ENCODE measurements around the gene SEMA3A. TPM values are rescaled to one million over a fixed set of nuclear protein-coding genes. Genes with fewer than 3 reads are reported as not detected.

The SEMA3A gene
- total RNA-seq, 1 experiment from 2014 or later = 6.3 TPM

DNA sequence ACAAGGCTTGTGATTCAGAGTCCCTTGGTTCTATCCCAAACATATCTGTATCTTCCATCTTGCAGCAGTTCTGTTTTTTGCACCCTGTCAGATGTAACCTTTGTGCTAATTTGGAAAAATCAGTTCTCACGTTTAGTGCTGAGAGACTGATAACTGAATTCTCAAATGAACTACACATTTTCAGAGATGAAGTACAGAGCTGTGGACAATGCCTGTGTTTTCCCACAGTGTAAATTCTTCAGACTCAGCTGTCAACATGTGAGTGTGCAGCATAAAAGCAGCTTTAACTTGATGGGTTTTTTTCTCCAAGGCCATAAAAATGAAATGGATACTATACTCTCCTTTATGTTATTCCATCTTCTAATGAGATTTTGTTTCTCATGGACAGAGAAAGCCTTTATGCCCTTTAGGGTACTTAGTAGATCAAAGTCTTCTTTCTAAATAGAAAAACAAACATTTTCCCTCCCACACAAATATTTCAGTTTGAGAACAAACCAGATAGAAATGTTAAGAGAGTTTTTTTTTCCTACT is 150.9 kb downstream of the SEMA3A start:
- no peak for TF ChIP-seq EZH2 (IDR thresholded peaks at IDR 0.05; ENCODE audit: low read depth)
- TF ChIP-seq, protein P1, sequence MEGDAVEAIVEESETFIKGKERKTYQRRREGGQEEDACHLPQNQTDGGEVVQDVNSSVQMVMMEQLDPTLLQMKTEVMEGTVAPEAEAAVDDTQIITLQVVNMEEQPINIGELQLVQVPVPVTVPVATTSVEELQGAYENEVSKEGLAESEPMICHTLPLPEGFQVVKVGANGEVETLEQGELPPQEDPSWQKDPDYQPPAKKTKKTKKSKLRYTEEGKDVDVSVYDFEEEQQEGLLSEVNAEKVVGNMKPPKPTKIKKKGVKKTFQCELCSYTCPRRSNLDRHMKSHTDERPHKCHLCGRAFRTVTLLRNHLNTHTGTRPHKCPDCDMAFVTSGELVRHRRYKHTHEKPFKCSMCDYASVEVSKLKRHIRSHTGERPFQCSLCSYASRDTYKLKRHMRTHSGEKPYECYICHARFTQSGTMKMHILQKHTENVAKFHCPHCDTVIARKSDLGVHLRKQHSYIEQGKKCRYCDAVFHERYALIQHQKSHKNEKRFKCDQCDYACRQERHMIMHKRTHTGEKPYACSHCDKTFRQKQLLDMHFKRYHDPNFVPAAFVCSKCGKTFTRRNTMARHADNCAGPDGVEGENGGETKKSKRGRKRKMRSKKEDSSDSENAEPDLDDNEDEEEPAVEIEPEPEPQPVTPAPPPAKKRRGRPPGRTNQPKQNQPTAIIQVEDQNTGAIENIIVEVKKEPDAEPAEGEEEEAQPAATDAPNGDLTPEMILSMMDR (conservative IDR thresholded peaks at IDR 0.05) = no peak
- ChIA-PET CTCF (interaction anchor here (0.7 kb wide), 1 partner anchor 44 kb away, joined by 5 read pairs; no protein-coding TSS in a partner anchor), POLR2A (ENCODE audit: unreplicated experiment) (no interaction called here)
- Histone ChIP-seq H3K4me1 (replicated peaks; ENCODE audit: insufficient read depth) (peaks cover 19% of the 10 kb centered on the region), H3K9me3 (ENCODE audit: insufficient read depth, low read depth) (peaks cover 19% of the 10 kb centered on the region), H2AFZ (no peak overlapping the region), H4K20me1 (ENCODE audit: insufficient read depth) (no peaks in the 10 kb centered on the region), H3F3A (ENCODE audit: insufficient read depth, low read depth) (peaks cover 8% of the 10 kb centered on the region; the same call in 1 of the 2 replicates), H3K4me3 (no peak overlapping the region), H3K27me3 (ENCODE audit: insufficient read depth, low read depth) (no peaks in the 10 kb centered on the region), H3K4me2 (no peak overlapping the region), H3K9me2 (ENCODE audit: insufficient read depth) (no peaks in the 10 kb centered on the region), H3K27ac (no peak overlapping the region), H3K79me2 (ENCODE audit: low read depth) (no peaks in the 10 kb centered on the region), H3K36me3 (ENCODE audit: low read depth) (no peaks in the 10 kb centered on the region)
- intact Hi-C loops (cut with micrococcal nuclease; ENCODE audit: unreplicated experiment) = loop anchor here (2.0 kb wide), 1 partner anchor 19 kb away; no protein-coding TSS in a partner anchor
- no TSS peak for BruUV-seq (replicated peaks)
- DNase-seq = no peak

DNA sequence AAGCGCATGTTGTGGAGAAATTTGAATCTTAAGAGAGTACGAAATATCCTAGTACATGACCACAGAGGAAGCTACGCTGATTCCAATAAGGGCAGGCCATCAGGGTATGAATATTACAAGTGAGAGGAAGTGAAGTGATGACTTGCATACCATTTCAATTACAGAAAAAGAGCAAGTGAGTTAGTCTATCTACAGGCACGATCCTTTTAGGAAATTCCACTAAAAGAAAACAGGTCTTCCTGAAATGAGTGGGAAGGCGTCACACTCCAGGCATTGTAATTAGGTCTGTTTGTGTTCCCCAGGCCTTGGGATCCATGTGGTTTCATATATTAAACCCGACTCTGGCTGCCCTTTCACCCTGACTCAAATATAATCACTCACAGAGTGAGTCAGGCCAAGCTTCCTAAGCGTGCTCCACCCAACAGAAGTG is 152.5 kb downstream of the SEMA3A start:
- intact Hi-C loops (cut with micrococcal nuclease; ENCODE audit: unreplicated experiment) = loop anchor here (2.0 kb wide), 1 partner anchor 17 kb away; no protein-coding TSS in a partner anchor
- CTCF ChIA-PET = interaction anchor here (0.6 kb wide), 1 partner anchor 12 kb away, joined by 8 read pairs; no protein-coding TSS in a partner anchor
- DNase-seq = peak; percentile 25 to 76
- Histone ChIP-seq H3F3A (ENCODE audit: insufficient read depth, low read depth) (peaks cover 8% of the 10 kb centered on the region; the same call in 1 of the 2 replicates), H3K36me3 (ENCODE audit: low read depth) (no peaks in the 10 kb centered on the region), H3K9me2 (ENCODE audit: insufficient read depth) (no peaks in the 10 kb centered on the region), H3K4me3 (no peak overlapping the region), H3K27ac (peak overlapping the region; percentile 72), H3K9me3 (ENCODE audit: insufficient read depth, low read depth) (peaks cover 19% of the 10 kb centered on the region), H3K79me2 (ENCODE audit: low read depth) (no peaks in the 10 kb centered on the region), H4K20me1 (ENCODE audit: insufficient read depth) (no peaks in the 10 kb centered on the region), H2AFZ (peak overlapping the region; percentile 75; the same call in 1 of the 2 replicates), H3K27me3 (ENCODE audit: insufficient read depth, low read depth) (no peaks in the 10 kb centered on the region), H3K4me1 (replicated peaks; ENCODE audit: insufficient read depth) (peaks cover 19% of the 10 kb centered on the region), H3K4me2 (peak overlapping the region; percentile 43)
- TF ChIP-seq, protein P1 (conservative IDR thresholded peaks at IDR 0.05) = no peak
- no peak for TF ChIP-seq EZH2 (IDR thresholded peaks at IDR 0.05; ENCODE audit: low read depth)
- POLR2A ChIA-PET (ENCODE audit: unreplicated experiment) = no interaction called here
- no TSS peak for BruUV-seq (replicated peaks)

DNA sequence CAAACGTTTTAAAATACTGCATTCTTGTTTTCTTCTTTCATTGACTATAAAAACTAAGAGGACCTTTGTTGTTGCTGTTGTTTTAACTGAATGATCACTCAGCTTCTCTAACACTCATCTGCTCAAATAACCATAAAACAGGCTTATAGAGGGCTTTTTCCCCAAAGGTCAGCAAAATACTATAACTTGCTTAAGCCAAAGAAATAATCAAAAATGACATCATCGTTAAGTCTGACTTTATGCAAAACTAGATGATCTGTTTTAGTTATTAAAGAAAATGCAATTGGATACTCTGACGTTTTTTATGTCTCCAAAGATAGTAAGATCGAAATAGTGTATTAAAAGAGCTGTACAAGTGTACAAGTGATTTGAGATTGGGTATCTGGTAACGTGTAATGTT is 152.9 kb downstream of the SEMA3A start:
- no TSS peak for BruUV-seq (replicated peaks)
- peak overlapping the region; percentile 72 for H3K27ac ChIP-seq
- POLR2A ChIA-PET (ENCODE audit: unreplicated experiment) = no interaction called here

More for the DNA sequence above, 152.9 kb downstream of the SEMA3A start:
- Histone ChIP-seq H3K9me3 (ENCODE audit: insufficient read depth, low read depth) (peaks cover 19% of the 10 kb centered on the region), H3K79me2 (ENCODE audit: low read depth) (no peaks in the 10 kb centered on the region), H3F3A (ENCODE audit: insufficient read depth, low read depth) (peaks cover 8% of the 10 kb centered on the region; the same call in 1 of the 2 replicates), H3K4me2 (0 out of 2 replicates have a peak overlapping the region, but pooled peaks have one; percentile 43), H3K9me2 (ENCODE audit: insufficient read depth) (no peaks in the 10 kb centered on the region), H3K4me3 (no peak overlapping the region), H3K36me3 (ENCODE audit: low read depth) (no peaks in the 10 kb centered on the region), H4K20me1 (ENCODE audit: insufficient read depth) (no peaks in the 10 kb centered on the region), H2AFZ (peak overlapping the region; percentile 75; the same call in 1 of the 2 replicates), H3K4me1 (replicated peaks; ENCODE audit: insufficient read depth) (peaks cover 19% of the 10 kb centered on the region), H3K27me3 (ENCODE audit: insufficient read depth, low read depth) (no peaks in the 10 kb centered on the region)
- intact Hi-C loops (cut with micrococcal nuclease; ENCODE audit: unreplicated experiment) = loop anchor here (2.0 kb wide), 1 partner anchor 17 kb away; no protein-coding TSS in a partner anchor
- CTCF ChIA-PET = interaction anchor here (0.6 kb wide), 1 partner anchor 11 kb away, joined by 8 read pairs; no protein-coding TSS in a partner anchor
- TF ChIP-seq EZH2 (IDR thresholded peaks at IDR 0.05; ENCODE audit: low read depth) = no peak
- TF ChIP-seq, protein P1 (conservative IDR thresholded peaks at IDR 0.05) = no peak
- DNase-seq = no peak

Data from PC-9 (cell line).